GM18511 (cell line): ENCODE data around the gene NPEPPS.
"Not testable (repeated sequence)": the region's sequence is repeated elsewhere in the genome, so short reads cannot be mapped to it uniquely, and the experiment has no call there.

Experiments
- ATAC-seq: cut with Tn5 transposase; IDR thresholded peaks from one replicate; pipeline ENCODE4 v1.9.1; 2021; ENCODE audit warnings: mild to moderate bottlenecking, moderate library complexity; ENCODE audit not compliant: unreplicated experiment

Gene NPEPPS

GRCh38 chr17:47530557-47531232 is at the start of gene NPEPPS:
NPEPPS (plus strand) TSS chr17:47531108; CDS start chr17:47531301, 193 bp downstream.
- ATAC-seq, result peak; percentile 71

GRCh38 chr17:47491841-47492212 is 39.1 kb upstream of the NPEPPS start:
- ATAC-seq, result not testable (repeated sequence)

GRCh38 chr17:47499074-47499473 is 31.8 kb upstream of the NPEPPS start:
- not testable (repeated sequence) for ATAC-seq

GRCh38 chr17:47499494-47499893 is 31.4 kb upstream of the NPEPPS start:
- ATAC-seq, result not testable (repeated sequence)

GRCh38 chr17:47500620-47501019 is 30.3 kb upstream of the NPEPPS start:
- ATAC-seq, result not testable (repeated sequence)

- ATAC-seq, result not testable (repeated sequence)
These were observed 28.7 kb upstream of the NPEPPS start for GRCh38 chr17:47502122-47502731.

- ATAC-seq, result not testable (repeated sequence)
These were observed 28.0 kb upstream of the NPEPPS start for GRCh38 chr17:47502776-47503455.

GRCh38 chr17:47511701-47512146 is 19.2 kb upstream of the NPEPPS start:
- not testable (repeated sequence) for ATAC-seq

- ATAC-seq, result not testable (repeated sequence)
These were observed 17.6 kb upstream of the NPEPPS start for GRCh38 chr17:47513301-47513700.

GRCh38 chr17:47518880-47519279 is 12.0 kb upstream of the NPEPPS start:
- not testable (repeated sequence) for ATAC-seq

- not testable (repeated sequence) for ATAC-seq
These were observed 11.5 kb upstream of the NPEPPS start for GRCh38 chr17:47519365-47519764.

GRCh38 chr17:47520279-47520678 is 10.6 kb upstream of the NPEPPS start:
- ATAC-seq, result not testable (repeated sequence)

GRCh38 chr17:47521434-47521833 is 9.5 kb upstream of the NPEPPS start:
- ATAC-seq, result not testable (repeated sequence)

GRCh38 chr17:47522341-47522740 is 8.6 kb upstream of the NPEPPS start:
- not testable (repeated sequence) for ATAC-seq

- peak; percentile 42 for ATAC-seq
These were observed 419 bp downstream of the NPEPPS start for GRCh38 chr17:47531233-47531820.

- ATAC-seq, result not testable (repeated sequence)
These were observed 8.2 kb downstream of the NPEPPS start for GRCh38 chr17:47539085-47539484.

GRCh38 chr17:47541676-47542075 is 10.8 kb downstream of the NPEPPS start:
- ATAC-seq, result not testable (repeated sequence)

- not testable (repeated sequence) for ATAC-seq
These were observed 13.4 kb downstream of the NPEPPS start for GRCh38 chr17:47544327-47544726.

GRCh38 chr17:47554733-47555132 is 23.8 kb downstream of the NPEPPS start:
- not testable (repeated sequence) for ATAC-seq

- not testable (repeated sequence) for ATAC-seq
These were observed 25.2 kb downstream of the NPEPPS start for GRCh38 chr17:47556108-47556507.

GRCh38 chr17:47560517-47561043 is 29.7 kb downstream of the NPEPPS start:
- ATAC-seq, result not testable (repeated sequence)
